ENCODE data around the gene BRD1.
A peak's percentile ranks its signal among the peaks of the same experiment; 100 is the strongest.
"Not testable (repeated sequence)": the region's sequence is repeated elsewhere in the genome, so short reads cannot be mapped to it uniquely, and the experiment has no call there.

Gene BRD1

GRCh38 chr22:49852898-49853894, 25.5 kb upstream of the BRD1 start, which contains the start of gene ZBED4:
TSS of gene ZBED4 (plus strand) at chr22:49853844. CDS start at chr22:49883663, 29,819 bp downstream.
- peak; percentile 97 for DNase-seq (ENCODE audit: low spot score)

GRCh38 chr22:49852568-49852897, 24.9 kb upstream of the BRD1 start:
- not testable (repeated sequence) for DNase-seq (ENCODE audit: low spot score)

- no peak for DNase-seq (ENCODE audit: low spot score)
These were observed 23.5 kb upstream of the BRD1 start for GRCh38 chr22:49850959-49851802.

- no peak for DNase-seq (ENCODE audit: low spot score)
These were observed 22.6 kb upstream of the BRD1 start for GRCh38 chr22:49850021-49850911.

GRCh38 chr22:49849161-49850020, 21.7 kb upstream of the BRD1 start:
- no peak for DNase-seq (ENCODE audit: low spot score)

- DNase-seq (ENCODE audit: low spot score), result no peak
These were observed 21.1 kb upstream of the BRD1 start for GRCh38 chr22:49848690-49849160.

- DNase-seq (ENCODE audit: low spot score), result no peak
These were observed 20.3 kb upstream of the BRD1 start for GRCh38 chr22:49847751-49848689.

GRCh38 chr22:49845666-49846459, 18.2 kb upstream of the BRD1 start:
- no peak for DNase-seq (ENCODE audit: low spot score)

GRCh38 chr22:49845241-49845640, 17.6 kb upstream of the BRD1 start:
- no peak for DNase-seq (ENCODE audit: low spot score)

GRCh38 chr22:49838771-49839717, 11.4 kb upstream of the BRD1 start:
- DNase-seq (ENCODE audit: low spot score), result no peak

- DNase-seq (ENCODE audit: low spot score), result no peak
These were observed 5.8 kb upstream of the BRD1 start for GRCh38 chr22:49833340-49834007.

GRCh38 chr22:49829044-49829853, 1.6 kb upstream of the BRD1 start:
- no peak for DNase-seq (ENCODE audit: low spot score)

GRCh38 chr22:49828599-49828965, 909 bp upstream of the BRD1 start:
- DNase-seq (ENCODE audit: low spot score), result no peak

GRCh38 chr22:49827271-49827852, 311 bp downstream of the BRD1 start:
- no peak for DNase-seq (ENCODE audit: low spot score)

GRCh38 chr22:49826603-49827270, 936 bp downstream of the BRD1 start:
- DNase-seq (ENCODE audit: low spot score), result peak; percentile 16

All from globus pallidus (tissue), 1 donor.